Inflammatory macrophage treated with lipopolysaccharide for 1 hour (primary cell): Measurements from ENCODE around the gene ADAMTS10.
"Not testable (repeated sequence)": the region's sequence is repeated elsewhere in the genome, so short reads cannot be mapped to it uniquely, and the experiment has no call there.

Experiments used
- DNase-seq, 2 donors: peaks; one replicate each; pipeline ENCODE4 v3.0.0-alpha.2; 2020 to 2022

The ADAMTS10 gene

DNA sequence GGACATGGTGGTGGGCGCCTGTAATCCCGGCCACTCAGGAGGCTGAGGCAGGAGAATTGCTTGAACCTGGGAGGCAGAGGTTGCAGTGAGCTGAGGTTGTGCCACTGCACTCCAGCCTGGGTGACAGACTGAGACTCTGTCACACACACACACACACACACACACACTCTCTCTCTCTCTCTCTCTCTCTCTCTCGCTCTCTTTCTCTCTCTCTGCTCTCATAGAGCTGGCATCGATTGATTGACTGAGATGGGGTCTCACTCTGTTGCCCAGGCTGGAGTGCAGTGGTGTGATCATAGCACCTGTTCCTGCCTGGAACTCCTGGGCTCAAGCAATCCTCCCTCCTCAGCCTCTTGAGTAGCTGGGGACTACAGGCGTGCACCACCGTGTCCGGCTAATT is 56.8 kb downstream of the ADAMTS10 start:
- DNase-seq, result not testable (repeated sequence)

DNA sequence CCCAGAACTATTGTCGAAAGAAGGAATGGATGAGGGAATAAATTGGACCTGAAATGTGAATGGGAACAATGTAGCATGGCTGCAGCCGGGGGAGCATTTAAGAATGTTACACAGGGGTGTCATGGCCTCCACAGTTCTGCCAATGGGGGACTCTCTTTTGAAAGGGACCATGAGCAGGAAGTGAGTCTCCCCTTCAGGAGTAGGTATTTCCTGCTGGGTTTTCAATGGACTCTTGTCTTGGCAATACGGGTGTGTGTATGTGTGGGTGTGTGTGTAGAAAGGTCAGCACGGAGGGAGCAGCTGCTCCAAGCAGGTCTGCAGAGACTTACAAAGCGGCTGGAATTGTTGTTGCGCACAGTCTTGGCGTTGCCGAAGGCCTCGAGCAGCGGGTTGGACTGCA is 57.7 kb downstream of the ADAMTS10 start:
- peak in 1 of 2 donors; percentile 18 for DNase-seq

DNA sequence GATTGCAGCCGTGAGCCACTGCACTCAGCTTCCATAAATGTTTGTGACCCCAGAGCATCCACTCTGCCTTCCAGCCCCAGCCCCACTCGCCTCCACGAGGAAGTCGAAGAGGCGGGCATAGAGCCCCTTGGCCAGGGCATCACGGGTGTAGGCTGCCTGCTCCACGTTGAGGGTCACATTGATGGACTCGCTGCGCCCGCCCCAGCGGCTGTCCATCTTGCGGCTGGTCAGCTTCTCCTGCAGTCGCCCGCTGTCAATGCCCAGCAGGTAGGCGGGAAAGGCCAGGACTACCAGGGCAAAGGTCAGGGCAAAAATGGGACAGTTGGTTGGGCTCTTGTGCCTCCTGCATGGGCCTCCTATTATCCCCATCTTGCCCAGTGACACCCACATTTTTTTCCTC is 60.4 kb downstream of the ADAMTS10 start:
- no peak for DNase-seq

DNA sequence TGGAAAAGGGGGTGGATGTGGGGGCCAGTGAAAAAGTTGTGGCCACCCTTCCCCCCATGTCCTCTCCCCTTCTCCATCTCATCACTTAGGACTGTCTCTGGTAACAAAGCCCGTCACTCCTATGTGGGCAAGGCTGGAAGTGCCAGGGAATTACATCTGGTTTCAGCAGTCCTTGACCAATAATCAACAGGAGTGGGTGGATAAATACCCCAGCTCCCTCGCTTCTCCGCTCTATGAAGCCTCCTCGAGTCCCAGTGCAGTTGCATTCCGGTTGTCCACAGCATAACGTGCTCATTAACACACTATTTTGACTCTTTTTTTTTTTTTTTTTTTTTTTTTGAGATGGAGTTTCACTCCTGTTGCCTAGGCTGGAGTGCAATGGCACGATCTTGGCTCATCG is 64.8 kb downstream of the ADAMTS10 start:
- DNase-seq, result no peak

DNA sequence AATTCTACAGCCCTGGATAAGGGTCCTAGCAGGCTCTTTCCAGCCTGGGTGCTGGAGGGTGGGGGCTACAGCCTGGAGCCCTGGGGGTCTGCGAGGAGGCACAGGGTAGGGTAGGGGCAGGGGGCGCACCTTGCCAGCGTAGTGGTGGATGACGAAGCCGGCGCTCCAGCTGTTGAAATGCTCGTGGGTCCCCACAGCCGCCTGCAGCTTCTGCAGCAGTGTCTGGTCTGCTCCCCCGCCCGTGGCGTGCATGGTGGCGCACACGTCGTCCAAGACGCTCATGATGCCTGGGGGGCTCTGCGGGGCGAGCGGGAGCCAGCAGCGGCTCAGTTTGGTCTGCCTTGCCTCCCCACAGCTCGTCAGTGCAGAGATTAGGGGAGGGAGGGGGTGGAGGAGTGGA is 66.3 kb downstream of the ADAMTS10 start:
- no peak for DNase-seq

DNA sequence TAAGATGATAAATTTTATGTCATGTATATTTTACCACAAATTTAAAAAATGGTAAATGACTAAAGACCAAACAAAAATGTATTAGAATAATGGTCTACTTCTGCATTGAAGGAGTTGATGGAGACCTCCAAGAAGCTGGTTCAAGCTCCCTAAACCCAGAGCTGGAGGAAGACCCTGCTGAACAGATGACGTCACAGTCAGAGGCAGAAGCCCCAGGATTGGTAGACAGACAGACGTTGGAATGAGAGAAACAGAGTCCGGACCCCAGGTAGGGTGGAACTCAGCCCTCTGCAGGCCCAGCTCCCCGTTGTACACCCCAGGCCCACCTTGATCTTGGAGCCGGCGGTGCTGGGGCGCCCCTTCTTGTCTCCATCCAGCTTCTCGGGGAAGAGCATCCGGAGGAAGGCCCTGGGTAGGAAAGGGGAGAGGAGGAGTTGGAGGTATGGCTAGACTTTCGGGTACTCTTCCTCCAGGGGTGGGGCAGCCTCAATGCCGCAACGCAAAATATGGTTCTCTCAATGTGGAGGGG is 70.8 kb downstream of the ADAMTS10 start:
- no peak for DNase-seq

DNA sequence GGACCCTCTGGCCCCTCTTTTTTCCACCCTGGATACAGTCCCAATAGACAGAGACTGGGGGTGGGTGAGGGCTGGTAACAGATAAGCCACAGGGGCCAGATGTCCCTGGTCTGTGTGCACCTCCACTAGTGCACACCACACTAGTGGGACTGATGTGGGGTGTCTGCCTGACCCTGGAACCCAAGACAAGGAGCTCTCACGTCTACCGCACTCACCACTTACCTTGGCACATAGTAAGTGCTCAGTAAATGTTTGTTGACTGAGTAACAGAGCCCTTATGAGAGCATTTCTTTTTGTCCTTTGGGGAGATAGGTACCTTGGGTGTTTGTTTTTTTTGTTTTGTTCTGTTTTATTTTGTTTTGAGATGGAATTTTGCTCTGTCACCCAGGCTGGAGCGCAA is 73.4 kb downstream of the ADAMTS10 start:
- no peak for DNase-seq

DNA sequence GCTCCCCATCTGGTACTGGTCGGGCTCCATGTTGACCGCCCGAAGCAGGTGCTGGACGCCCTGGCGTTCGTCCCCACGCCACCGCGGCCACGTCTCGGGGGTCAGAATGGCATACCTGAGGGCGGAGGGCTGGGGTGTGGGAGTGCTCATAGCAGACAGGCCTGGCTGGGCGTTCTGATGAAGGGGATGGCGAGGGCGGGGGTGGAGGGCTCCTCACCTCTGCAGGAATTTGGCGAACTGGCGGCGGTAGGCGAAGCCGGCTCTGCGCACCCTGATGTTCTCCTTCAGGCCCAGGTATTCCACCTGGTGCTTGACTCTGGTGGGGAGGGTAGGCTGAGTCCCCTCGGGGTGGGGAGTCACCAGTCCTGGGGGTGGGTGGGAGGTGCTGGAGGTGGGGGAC is 74.2 kb downstream of the ADAMTS10 start:
- DNase-seq, result no peak

DNA sequence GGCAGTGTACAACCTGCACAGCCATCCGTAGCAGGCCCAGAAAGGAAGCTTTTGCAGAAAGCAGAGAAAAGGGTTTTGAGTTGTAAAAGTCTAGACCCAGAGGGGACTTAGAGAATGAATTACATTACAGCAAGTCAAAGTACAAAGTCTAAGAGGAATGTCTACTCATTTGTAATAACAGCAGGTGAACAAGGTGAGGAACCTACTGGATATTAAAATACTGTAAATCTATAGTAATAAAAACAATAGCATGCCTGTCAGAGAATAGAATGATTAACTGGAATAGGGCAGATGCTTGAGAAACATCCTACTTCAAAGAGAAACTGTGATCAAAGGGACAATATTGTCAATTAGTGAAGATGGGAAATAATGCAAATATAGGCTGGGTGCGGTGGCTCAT is 78.3 kb downstream of the ADAMTS10 start:
- DNase-seq, result no peak

DNA sequence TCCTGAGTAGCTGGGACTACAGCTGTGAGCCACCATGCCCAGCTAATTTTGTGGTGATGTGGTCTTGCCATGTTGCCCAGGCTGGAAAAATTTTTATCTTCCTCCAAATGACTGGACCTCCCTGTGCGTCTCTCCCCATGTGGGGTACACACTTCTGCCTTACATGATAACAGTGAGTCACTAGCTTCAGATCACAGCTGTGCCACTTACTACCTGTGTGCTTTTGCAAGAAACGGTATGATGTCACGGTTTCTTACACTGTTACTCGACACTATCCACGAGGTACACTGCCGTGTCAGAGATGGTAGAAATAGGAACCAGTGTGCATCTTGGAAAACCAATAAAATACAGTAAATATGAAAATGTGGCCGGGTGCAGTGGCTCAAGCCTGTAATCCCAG is 79.0 kb downstream of the ADAMTS10 start:
- DNase-seq, result no peak
